OCI-LY7 (cell line): ENCODE measurements around the gene RASAL2.
"Not testable (repeated sequence)": the region's sequence is repeated elsewhere in the genome, so short reads cannot be mapped to it uniquely, and the experiment has no call there.

Source experiments
- EZH2phosphoT487 ChIP-seq: fragments of 200-600 bp; sonication (generic); IDR thresholded peaks from 2 replicates; pipeline ENCODE4 v1.6.1; 2018; ENCODE audit warnings: low read depth, borderline replicate concordance, mild to moderate bottlenecking, mixed run types, antibody characterized with exemption, low read length, moderate library complexity, mixed read lengths
- TF ChIP-seq, protein P1 (sequence below): fragments of 200-600 bp; sonication (generic); conservative IDR thresholded peaks from 2 replicates; pipeline ENCODE4 v1.5.1; 2014; ENCODE audit warnings: mild to moderate bottlenecking, antibody characterized with exemption, low read length, moderate library complexity, mixed read lengths

DNA sequence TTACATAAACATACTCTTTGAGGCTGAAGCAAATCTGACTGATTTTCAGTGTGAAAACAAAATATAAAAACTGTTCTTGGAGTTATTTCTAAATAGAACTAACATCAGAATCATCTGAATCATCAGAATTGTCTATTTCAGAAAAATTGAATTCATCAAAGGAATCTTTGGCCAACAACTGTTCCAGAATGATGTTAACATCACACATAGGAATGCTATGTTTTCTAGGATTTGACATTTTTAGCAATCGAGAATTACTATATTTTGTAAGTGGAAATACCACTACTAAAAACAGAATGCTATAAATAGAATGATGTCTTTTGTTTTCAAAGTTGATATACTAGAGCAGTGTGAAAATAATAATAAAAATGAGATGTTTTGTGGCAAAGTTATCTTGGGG lies 258.0 kb downstream of the RASAL2 start:
- TF ChIP-seq, protein P1, sequence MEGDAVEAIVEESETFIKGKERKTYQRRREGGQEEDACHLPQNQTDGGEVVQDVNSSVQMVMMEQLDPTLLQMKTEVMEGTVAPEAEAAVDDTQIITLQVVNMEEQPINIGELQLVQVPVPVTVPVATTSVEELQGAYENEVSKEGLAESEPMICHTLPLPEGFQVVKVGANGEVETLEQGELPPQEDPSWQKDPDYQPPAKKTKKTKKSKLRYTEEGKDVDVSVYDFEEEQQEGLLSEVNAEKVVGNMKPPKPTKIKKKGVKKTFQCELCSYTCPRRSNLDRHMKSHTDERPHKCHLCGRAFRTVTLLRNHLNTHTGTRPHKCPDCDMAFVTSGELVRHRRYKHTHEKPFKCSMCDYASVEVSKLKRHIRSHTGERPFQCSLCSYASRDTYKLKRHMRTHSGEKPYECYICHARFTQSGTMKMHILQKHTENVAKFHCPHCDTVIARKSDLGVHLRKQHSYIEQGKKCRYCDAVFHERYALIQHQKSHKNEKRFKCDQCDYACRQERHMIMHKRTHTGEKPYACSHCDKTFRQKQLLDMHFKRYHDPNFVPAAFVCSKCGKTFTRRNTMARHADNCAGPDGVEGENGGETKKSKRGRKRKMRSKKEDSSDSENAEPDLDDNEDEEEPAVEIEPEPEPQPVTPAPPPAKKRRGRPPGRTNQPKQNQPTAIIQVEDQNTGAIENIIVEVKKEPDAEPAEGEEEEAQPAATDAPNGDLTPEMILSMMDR: not testable (repeated sequence)
- TF ChIP-seq EZH2phosphoT487: not testable (repeated sequence)
